ENCODE data around the gene GLYATL2.

GLYATL2 gene, protein sequence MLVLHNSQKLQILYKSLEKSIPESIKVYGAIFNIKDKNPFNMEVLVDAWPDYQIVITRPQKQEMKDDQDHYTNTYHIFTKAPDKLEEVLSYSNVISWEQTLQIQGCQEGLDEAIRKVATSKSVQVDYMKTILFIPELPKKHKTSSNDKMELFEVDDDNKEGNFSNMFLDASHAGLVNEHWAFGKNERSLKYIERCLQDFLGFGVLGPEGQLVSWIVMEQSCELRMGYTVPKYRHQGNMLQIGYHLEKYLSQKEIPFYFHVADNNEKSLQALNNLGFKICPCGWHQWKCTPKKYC

DNA sequence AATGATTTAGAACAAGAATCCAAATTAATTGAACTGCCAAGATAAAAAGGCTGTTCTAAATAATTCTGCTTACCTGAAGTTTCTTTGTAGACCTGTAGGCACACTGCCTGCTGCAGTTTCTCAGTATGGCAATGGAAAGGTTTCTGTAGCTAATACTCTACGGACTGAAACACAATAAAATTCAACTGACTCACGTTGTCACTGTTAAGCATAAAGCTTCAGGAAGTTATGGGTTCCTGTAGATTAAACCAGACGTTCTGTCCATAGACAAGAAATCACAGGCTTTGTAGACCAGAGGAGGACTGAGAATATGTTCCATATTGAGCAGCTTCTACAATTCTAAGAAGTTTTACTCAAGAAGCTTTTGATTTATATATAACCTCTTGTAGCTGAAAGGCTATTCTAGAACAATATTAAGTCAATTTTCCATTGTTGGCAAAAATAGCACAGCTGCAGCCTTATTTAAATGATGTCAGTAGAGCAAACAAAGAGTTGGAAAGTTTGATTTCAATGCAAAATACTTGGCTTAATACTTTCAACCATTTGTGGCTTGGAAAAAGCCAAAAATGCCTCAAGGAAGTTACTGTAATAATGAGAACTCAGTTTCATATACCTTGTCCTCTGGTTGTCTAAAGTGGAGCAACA lies at the start of gene GLYATL2:
TSS of gene GLYATL2 (minus strand) at position 344 of the 645 bp plus-strand sequence. CDS start 5,092 bp downstream, outside the sequence.
- DNase-seq, result no peak

DNA sequence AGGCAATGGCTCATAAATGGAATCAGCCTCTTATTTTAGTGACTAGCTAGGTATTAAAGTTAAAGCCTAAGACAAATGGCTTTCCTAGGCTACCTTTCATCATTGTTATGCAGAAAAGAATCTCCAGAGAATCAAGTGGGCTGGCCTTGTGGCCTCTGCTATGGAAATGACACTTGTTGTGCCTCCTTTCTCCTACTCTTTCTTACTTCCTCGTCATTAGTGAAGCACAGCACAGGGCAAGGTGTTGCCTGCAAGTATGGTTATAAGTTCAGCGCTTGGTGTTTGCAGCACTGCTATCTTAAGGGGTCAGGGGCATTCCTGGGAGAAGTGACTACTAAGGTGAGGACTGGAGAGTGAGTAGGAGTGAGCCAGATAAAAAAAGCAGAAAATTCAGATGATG lies 49.4 kb upstream of the GLYATL2 start:
- no peak for DNase-seq

DNA sequence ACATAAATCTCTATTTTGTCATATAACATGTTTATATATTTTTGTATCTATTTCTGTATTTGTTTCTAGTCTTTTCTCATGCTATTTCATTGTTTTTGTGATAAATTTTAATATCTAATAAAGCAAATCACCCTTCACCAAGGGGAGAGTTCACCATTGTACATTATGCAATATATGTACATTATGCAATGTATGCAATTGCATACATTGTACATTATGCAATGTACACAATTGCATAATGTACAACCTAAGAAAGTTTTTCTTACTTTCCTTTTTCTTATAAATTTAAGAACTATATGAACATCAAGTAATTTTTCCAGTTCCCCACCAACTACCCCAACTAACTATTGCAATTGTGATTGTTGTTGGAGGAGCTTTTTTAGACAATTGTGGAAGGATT lies 44.1 kb upstream of the GLYATL2 start:
- DNase-seq, result no peak

DNA sequence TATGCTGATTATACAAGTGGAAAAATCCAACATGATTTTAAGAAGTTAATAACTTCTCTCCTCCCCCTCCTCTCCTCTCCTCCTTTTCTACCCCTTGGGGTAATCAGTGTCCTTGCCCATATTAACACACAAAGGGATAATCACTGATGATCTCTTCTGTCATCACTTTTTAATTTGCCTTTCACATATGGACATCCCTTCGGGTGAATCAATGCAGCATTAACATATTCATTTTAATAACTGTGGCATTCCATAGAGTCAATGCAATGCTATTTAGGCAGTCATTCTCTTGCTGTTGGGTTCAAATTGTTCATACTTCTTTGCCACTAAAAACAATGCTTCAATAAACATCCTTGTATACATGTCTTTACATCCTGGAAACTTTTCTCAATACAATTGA lies 42.9 kb upstream of the GLYATL2 start:
- DNase-seq, result no peak

DNA sequence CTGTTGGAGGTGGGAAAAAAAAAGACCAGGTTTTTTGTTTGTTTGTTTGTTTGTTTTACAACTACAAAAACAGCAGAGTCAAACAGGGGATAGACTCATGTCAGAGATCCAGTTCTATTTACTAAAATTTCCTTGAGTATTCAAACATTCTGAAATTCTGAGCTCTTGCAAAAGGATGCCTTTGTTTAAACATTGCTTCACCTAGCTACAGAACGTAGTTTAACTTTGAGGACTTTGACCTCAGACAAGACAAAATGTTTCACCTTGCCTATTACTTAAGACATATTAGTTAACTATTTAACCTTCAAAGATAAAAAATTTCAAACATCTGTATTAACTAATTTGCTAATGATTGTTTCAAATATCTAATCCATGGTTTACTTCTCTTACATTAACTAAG lies 36.1 kb upstream of the GLYATL2 start:
- no peak for DNase-seq

DNA sequence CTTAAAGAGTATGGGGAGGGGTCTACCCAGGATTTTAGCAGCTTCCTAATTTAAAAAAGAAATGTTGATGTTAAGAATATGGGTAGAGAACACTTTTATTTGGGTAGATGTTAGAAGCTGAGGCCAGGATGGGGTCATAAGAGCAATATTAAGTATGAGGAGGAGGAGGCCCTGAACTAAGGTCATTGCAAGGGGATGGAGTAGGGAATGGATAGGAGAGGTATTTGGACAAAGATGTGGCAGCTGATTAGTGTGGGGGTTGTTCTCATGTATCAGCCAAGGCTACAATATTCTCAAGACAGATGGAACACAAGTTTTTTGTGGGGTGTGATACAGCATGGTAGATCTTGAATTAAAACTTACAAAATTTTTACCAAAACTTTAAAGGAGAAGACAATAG lies 35.7 kb upstream of the GLYATL2 start:
- no peak for DNase-seq

DNA sequence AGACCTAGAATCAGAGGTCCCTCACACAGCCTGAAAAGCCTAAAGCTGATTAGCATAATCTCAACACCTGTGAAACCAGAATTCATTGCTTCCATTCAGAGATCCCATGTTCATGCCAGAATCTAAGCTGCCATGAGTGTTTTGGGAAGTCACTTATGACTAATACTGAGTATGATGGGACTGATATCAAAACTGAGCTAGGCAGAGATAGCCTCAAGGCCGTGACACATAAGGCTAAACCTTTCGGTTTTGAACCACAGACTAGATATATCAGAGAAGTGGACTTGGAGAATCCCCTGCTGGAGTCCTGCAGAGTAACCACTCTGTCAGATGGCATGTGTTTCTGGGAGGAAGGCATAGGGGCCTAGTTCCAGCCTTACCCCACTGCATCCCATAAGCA lies 23.1 kb upstream of the GLYATL2 start:
- DNase-seq, result no peak

DNA sequence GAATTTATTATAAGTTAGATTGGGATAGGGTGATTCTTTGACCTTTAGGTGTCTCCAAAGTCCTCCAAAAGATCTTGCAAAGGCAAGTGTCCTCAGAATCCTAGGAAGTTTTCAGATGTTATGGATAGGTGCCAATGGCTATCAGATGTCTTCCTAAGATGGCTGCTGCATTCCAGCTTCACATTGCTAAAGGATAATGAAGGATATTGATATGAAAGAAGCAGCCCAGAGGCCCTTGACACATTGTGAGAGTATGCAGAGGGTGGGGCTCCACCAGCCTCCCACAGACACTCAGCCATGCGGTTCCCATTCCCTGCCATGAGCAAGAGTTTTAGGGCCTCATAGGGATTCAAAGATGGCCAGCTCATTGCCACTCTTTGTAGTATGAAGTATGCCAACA lies 22.3 kb upstream of the GLYATL2 start:
- no peak for DNase-seq

DNA sequence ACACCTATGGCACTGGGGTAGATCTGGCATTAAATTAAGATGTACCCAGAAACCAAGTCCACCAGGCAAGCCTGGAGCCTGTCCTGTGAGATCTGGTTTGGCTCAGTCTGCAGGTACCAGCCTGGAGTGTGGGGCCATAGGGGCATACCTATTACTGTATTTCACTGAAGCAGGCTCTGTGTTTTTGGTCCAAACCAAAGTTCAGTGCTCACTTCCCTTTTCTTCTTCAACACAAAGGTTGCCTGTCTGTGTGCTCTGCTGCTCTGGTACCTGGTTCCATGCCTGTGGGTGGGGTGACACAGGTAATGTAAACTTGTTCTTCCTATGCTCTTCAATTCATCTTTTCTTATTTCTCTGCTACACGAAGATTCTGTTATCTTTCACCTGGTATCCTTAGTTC lies 19.8 kb upstream of the GLYATL2 start:
- DNase-seq, result no peak

DNA sequence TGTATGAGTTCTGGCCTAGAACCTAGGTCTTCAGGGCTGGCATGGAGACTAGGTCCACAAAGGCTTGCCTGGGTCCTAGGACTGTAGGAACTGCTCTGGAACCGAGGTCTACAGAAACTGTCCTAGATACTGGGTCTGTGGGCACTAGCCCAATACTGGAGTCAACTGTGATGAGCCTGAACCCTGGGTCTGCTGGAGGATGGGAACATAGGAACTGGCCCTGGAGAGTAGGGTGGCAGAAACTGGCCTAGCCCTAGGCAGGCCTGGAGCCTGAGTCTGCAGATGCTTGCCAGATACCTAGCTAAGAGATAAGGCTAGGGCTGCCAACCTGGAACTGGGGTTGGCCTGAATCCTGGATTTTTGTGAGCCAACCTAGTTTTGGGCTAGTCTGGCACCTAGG lies 19.2 kb upstream of the GLYATL2 start:
- no peak for DNase-seq

DNA sequence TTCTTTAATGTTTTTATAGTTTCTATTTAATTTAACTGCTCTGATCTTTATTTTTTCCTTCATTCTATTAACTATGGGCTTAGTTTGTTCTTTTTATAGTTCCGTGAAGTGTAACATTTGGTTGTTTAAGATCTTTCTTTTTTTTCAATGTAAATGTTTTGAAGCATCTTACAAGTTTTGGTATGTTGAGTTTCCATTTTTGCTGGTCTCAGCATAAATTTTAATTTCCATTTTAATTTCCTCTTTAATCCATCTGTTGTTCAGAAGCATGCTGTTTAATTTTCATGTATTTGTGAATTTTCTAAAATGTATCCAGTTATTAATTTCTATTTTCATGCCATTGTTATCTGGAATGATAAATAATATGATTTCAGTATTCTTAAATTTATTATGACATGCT lies 17.0 kb upstream of the GLYATL2 start:
- DNase-seq, result no peak

DNA sequence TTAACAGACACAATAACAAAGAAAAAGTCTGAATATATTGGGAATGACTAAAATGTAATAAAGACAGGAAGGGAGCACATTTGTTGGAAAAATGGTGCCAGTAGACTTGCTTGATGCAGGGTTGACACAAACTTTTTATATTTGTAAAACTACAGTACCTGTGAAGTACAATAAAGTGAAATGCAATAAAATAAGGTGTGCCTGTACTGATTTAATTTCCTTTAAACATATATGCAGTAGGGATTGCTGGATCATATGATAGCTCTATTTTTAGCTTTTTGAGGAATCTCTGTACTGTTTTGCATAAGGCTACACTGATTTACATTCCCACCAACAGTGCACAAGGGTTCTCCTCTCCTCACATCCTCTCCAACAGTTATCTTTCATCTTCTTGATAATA lies 12.3 kb upstream of the GLYATL2 start:
- DNase-seq, result no peak

DNA sequence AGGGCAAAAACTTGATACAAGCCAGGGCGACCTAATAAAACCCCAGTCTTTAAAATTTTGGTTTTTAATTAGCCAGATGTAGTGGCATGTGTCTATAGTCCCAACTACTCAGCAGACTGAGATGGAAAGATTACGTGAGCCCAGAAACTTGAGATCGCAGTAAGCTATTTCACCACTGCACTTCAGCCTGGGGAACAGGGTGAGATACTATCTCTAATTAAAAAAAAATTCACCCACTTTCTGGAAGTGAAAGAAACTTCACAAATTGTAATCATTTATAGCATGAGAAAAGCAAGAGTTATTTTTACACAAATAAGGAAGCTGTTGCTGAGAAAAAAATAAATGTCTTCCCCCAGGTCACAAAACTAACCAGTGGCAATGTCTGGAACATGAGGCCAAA lies 882 bp upstream of the GLYATL2 start:
- no peak for DNase-seq

DNA sequence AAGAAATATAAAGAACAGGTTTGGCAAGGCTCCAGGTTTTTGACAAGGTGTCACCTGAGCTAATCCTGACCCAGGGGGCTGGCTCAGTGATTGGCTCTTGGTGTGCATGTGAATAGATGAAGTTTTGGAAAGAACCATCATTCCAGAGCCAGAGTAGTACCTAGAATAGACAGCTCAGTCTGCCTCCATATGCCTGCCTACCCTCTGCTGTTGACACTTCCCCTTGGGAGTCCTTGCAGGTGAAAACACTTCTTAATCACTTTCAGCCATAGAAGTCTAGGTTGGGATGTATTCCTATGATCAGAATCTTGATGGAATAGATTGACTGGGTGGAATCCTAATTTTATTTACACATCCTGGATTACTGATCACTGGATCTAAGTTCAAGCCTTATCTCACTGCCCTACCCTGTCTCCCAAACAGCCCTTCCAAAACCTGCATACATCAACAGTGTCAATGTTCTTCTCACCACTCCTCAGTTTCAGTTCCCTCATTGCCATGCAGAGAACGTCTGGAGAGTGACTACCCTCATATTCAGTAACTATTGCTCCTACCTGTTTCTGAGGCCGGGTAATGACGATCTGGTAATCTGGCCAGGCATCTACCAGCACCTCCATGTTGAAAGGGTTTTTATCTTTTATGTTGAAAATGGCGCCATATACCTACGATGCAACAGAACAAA lies 6.7 kb downstream of the GLYATL2 start:
- no peak for DNase-seq

DNA sequence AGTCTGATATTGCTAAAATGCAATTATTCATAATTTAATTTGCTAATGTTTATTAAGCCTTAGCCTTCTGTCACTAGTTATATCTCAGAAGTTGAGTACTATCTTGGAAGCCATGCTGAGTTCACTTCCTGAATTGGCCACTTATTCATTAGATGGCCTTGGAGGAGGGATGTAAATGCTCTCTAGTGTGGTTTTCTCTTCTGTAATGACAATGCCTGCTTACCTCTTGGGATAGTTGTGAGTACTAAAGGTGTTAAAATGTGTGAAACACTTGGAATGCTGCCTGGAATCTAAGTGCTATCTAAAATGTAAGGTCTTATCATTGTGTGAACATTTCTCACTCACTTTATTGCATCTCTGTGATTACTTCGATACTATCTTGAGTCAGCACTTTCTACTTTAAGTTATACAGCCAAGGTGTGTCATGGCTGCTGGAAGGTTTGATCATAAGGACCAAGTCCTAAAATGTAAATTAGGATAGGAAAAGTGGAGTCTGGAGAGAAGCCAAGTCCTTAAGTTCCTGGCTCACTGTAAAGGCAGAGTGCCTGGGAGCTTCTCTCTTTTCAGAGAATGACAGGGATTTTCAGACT lies 12.4 kb downstream of the GLYATL2 start:
- DNase-seq, result no peak

DNA sequence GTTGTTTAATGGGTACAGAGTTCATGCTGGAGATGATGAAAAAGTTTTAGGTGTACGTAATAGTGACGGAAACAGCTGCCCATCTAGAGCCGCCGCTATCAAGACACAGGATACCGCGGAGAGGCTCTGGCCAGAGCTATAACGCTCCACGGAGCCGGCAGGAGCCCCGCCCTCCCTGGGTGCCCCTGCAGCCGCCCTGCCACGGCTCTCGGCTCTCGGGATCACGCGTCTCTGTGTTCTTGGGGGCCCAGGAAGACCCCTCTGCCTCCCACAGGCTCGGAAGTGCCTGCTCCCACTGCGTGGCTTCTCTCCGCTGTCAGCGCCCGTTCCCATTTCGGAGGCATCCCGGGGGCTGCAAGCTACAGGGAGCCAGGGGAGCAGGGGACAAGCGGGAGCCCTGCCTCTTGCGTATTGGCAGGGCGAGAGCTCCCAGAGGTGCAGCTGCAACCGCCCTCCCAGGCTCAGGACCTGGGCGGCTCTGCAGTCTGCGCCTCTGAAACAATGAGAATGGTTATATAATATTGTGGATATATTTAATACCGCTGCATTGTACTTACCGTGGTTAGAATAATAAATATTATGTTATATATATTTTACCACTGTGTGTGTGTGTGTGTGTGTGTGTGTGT lies 13.7 kb downstream of the GLYATL2 start:
- DNase-seq, result no peak

DNA sequence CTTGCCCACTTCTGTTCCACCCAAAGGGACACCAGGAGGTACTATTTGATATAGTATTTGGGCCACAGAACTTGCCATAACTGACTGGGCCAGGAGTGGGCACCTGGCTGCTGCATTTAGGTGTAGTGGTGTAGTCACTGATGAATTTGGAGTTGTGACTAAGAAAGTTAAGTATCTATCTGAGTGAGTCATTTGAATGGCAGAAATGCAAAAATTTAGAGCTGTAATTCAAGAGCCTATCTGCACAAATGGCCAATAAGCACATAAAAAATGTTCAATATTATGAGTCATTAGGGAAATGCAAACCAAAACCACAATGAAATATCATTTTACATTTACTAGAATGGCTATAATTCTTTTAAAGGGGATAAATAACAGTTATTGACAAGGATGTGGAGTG lies 14.7 kb downstream of the GLYATL2 start:
- no peak for DNase-seq

DNA sequence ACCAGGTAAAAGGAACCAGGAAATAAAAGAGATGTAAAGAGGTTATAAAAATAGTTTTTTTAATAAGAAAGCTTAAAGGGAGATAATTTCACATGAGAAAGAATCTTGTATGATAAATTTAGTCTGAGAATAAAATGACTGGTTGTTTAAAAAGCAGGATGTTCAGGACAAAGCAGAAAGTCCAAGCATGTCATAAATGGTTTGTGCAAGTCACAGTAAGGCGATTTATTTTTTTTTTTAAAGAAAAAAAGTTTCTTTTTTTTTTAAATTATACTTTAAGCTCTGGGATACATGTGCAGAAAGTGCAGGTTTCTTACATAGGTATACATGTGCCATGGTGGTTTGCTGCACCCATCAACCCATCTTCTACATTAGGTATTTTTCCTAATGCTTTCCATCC lies 30.8 kb downstream of the GLYATL2 start:
- no peak for DNase-seq

DNA sequence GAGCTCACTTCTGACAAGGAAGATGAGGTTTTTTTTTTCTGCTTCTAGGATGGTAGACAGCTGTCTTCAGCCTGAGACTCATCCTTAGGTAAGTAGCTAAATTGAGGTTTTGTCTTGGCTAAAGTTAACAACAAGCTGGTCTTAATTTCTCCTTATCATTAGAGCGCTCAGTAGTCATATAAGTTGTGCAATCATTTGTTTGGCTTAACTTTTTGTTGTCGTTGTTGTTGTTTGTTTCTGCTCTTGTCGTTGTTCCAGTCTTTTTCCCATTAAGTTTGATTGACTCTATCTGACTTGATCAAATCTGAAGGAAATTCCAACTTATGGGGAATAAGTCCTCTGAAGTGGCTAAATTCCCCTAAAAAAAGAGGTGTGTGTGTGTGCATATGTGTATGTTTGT lies 33.0 kb downstream of the GLYATL2 start:
- DNase-seq, result no peak

DNA sequence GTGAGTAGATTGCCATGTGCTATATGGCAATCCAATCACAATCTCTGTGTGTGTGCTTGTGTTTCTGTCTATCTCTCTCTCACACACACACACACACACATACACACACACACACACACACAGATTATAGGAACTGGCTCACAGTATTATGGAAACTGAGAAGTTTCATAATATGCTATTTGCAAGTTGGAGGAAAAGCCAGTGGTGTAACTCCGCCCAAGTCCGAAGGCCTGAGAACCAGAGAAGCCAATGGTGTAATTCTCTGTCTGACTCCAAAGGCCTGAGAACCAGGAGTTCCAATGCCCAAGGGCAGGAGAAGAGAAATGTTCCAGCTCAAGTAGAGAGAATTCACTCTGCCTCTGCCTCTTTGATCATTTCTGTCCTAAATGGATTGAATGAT lies 37.2 kb downstream of the GLYATL2 start:
- DNase-seq, result no peak

DNA sequence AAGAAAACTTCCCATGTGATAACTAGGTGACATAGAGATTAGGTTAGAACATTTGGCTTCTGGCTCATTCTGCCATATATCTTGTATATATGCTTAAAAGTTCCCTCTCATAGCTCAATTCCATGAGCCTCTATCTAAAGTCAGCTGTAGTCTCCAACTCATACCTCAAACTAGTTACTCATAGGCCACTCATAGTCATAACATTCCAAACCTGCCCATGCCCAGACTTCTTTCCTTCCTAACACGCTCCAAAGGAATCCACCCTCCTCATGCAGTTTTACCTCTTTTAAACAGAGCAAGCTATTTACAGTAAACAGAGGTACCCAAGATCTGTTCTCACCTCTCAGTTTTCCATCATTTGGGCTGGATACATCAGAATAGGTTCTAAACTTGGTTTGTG lies 39.4 kb downstream of the GLYATL2 start:
- DNase-seq, result no peak

DNA sequence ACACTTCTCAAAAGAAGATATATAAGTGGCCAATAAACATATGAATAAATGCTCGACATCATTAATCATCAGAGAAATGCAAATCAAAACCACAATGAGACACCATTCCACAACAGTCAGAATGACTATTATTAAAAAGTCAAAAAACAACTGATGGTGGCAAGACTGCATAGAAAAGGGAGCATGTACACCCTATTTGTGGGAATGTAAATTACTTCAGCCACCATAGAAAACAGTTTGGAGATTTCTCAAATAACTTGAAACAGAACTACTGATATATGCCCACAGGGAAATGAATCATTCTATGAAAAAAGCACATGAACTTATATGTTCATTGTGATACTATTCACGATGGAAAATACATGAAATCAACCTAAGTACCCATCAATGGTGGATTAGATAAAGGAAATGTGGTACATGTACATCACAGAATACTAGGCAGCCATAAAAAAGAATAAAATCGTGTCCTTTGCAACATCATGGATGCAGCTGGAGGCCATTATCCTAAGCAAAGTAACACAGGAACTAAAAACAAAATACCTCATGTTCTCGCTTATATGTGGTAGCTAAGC lies 42.4 kb downstream of the GLYATL2 start:
- no peak for DNase-seq

DNA sequence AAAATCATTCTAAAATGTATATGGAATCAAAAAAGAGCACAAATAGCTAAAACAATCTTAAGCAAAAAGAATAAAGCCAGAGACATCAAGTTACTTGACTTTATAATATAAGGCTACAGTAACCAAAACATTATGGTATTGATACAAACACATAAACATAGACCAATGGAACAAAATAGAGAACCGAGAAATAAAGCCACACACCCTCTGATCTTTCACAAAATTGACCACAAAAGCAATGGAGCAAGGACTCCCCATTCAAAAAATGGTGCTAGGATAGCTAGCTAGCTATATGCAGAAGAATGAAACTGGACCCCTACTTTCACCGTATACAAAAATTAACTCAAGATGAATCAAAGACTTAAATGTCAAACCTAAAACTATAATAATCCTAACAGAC lies 43.2 kb downstream of the GLYATL2 start:
- no peak for DNase-seq

All from NCI-H2171 (cell line).